Fibroblast of gingiva (primary cell): ENCODE measurements around the gene RARA.
A peak's percentile ranks its signal among the peaks of the same experiment; 100 is the strongest.
"Not testable (repeated sequence)": the region's sequence is repeated elsewhere in the genome, so short reads cannot be mapped to it uniquely, and the experiment has no call there.

ENCODE experiments used
- DNase-seq: peaks from one replicate; pipeline ENCODE4 v3.0.0-alpha.2; 2011; ENCODE audit warnings: low read depth

The RARA gene

DNA sequence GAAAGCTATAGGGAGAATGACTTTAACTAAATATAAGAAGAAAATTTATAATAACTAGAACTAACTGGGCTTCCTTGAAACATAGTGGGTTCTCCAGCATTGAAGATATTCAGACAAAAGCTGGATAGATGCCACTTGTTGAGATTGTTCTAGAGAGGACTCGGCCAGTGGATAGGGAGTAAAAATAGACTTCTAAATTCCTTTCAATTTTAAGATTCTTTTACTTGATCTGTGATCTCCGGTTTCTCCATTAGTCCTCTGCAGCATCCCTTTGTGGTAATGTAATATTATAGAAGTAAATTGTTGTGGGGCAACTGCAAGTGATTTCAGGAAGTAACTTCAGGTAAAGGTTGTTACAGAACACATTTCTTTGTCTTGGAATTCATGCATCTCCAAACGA, 10.3 kb upstream of the RARA start:
- peak; percentile 72 for DNase-seq

DNA sequence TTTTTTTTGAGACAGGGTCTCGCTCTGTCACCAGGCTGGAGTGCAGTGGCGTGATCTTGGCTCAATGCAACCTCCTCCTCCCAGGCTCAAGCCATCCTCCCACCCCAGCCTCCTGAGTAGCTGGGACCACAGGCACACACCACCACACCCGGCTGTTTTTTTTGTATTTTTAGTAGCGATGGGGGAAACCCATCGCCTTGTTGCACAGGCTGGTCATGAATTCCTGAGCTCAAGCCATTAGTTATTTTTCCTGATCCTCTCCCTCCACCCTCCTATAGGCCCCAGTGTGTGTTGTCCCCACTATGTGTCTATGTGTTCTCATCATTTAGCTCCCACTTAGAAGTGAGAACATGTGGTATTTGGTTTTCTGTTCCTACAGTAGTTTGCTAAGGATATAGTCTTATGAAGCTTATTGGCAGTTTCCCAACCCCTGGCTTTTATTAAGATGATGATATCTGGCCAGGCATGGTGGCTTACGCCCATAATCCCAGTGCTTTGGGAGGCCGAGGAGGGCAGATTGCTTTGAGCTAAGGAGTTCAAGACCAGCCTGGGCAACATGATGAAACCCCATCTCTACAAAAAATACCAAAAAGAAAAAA, 9.7 kb upstream of the RARA start:
- DNase-seq, result peak; percentile 80

DNA sequence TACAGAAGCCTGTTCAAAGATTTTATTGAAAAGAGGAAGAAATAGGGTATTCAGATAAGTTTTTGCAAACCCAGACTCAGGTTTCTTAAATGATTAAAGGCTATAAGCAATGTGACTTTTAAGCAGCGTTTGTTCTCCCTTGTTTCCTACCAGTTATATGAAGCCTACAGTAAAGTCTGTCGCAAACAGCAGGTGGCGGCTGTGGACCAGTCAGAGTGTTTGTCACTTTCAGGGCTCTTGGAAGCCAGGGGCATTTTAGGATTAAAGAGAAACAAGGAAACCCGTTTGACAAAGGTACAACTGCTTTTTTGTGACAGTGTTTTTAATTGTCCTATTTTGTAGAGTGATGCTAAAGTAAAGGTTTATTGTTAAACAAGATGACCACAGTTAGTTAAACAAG, 7.7 kb upstream of the RARA start:
- no peak for DNase-seq

DNA sequence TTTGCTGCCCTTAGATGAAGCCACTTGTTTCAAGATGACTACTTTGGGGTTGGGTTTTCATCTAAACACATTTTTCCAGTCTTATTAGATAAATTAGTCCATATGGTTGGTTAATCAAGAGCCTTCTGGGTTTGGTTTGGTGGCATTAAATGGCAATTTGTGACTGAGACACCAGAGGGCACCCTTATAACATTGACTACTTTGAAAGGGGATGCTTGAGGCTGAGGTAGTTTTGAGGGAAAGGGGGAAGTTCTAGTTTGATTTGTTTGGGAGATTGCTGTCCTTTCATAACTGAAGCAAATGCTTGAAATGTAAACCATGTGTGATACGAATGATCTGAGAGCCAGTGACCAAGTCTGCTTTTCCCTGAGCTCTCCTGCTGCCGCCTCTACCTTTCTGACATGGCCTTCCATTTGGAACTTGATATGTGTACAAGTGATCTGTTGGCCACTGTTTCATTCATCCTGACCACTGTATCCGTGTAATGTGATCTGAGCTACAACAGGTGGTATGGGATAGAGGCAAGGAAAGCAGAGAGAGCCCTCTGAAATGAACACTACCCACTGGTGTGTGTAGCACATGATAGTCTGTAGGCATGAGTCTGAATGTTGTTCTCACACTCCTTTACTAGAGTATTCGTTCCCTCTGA, 5.8 kb upstream of the RARA start:
- DNase-seq, result peak; percentile 86

DNA sequence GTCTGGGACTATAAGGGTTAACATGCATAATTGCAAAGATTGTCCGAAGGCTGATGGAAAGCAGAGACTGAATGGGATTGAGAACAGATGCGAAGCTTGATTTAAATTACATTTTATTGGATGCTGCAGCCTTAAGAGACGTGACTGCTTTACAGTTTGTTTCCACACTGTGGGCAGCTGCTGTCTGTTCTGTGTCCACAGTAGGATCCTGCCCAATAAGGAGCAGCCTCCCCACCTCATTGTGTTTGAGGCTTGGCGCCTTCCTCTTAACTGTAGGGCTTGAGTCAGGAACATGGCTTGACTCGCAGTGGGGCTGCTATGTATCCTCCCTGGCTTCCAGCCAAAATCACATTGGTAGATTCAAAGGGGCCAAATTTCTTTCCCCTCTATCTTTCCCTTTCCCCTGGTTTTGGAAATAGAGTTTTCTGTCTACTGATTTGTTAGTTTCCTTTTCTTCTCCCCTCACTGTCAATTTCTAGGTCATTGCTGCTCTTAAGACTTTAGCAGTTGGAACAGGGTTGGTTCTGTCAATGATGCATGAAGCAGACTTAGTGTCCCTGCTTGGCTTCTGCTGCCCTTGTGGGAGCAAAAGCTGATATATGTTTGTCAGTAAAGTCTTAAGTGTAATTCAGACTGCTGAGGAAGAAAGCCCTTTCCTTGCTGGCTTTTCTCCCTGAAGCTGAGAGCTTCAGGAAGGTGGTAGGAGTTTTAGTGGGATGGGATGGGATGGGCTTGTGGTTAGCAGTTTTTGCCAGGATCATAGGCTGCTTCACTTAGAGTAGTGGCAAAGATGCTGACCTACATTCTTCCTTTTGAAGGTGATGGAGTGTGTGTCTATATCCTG, 5.0 kb upstream of the RARA start:
- peak; percentile 74 for DNase-seq

DNA sequence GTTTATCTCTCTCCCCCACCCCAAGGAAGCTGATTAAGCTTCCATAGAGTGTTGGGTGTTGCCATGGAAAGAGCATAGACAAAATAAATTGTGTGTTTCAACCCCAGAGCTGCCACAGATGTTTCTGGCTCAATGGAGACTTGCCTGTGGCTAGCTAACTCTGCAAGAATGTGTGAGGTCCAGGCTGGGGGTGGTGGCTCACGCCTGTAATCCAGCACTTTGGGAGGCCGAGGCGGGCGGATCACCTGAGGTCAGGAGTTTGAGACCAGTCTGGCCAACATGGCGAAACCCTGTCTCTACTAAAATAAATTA, 4.5 kb upstream of the RARA start:
- peak; percentile 78 for DNase-seq

DNA sequence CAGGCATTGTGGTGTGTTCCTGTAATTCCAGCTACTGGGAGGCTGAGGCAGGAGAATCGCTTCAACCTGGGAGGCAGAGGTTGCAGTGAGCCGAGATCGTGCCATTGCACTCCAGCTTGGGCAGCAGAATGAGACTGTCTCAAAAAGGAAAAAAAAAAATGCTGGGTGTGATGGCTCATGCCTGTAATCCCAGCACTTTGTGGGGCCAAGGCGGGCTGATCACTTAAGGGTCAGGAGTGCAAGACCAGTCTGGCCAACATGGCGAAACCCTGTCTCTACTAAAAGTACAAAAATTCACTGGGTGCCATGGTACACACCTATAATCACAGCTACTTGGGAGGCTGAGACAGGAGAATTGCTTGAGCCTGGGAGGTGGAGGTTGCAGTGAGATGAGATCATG, 4.1 kb upstream of the RARA start:
- DNase-seq, result not testable (repeated sequence)

DNA sequence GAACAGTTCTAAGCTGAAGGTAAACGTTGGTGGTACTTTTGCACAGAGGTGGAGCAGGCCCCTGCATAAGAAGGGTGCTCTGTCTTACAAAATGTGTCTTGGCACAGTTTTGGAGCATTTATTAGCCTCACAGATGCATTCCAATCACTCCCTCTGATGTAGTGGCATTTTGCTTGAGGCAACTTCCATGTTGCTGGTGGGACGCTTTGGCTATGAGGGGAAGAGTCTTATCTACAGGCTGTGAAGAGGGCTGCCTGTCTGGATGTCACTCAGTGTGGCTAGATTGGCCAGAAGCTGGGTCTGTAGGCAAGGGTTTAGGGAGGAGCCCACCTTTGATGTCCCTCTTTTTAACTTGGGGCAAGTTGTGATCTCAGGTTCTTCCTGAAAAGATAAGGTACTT, 2.6 kb upstream of the RARA start:
- no peak for DNase-seq

DNA sequence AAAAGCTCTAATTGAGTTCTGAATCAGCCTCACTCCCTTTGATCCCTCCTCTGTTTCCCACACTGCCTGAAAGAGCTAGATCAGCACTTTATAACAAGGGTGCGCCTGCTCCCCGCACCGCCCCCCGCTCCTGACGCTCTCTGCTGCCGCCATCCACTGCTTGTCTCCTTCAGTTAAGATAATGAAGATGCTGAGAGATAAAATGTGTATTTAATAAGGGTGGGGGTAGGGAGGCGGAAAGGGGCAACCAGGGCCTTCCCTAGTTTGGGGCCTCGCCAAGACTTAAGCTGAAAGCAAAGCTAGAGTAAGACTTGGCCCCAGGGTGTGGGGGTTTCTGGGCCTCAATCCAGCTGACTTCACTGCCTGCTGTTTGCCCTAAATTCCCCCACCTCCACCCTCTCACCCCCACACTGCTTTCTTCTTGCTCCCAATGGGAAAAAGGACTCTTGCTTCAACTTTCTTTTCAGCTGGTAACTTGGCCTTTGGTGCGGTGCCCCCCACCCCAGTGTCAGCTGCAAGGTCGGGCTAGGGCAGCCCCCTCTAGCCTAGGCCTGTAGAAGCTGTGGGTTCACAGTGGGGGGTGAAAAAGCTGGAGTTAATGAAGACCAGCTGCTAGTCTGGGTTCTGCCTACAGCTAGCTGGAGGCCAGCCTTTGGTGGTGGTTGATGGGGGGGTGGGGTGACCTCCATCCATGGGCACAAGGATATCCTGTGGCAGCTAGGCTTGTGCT, 1.8 kb upstream of the RARA start:
- DNase-seq, result peak; percentile 86

DNA sequence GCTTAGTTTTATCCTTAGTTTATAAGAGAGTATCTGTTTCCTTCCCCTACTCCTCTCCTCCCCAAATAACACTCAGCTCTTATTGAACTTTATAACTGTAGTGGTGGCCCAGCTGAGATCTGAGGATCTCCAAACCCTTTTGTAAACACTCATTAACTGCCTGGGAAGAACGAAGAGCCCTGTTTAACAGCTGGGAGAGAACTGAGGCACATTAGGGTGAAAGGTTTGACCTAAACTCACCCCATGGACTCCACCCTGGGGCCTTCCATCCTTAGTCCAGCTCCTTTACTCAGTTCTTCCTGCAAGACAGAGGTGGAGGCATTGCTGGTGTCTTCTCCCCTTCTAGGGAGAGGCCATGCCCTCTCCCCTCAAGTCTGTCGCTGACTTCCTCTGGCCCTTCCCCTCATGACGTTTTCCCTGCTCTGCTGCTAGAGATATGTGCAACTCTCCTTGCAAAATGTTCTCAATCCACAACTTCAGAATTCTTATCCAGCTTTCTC, 1.2 kb upstream of the RARA start:
- DNase-seq, result peak; percentile 54

DNA sequence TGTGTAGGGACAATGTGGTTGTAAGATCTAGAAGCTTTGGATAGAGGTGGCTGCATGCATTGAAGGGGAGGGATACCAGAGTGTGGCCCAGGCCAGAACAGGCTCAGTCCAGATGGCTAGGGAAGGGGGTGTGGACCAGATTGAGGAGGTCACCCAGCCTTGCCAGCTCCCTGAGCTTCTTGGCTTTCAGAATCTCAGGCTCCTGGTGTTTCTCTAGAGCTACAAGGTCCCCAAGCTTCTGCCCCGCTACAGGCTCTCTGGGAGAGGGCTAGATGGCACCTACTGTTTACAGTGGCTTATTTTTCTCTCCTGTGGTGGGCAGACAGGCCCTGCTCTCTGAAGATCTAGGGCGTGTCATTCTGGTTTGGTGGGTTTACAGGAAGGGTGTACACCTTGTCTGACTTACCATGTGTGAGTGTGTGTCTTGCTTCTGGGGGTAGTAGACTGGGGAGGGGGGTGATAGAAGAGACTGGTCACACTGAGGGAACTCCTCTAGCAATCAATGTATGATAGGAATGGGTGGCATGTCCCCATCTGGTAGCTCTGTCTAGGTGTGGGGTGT, 1.1 kb downstream of the RARA start:
- DNase-seq, result no peak

DNA sequence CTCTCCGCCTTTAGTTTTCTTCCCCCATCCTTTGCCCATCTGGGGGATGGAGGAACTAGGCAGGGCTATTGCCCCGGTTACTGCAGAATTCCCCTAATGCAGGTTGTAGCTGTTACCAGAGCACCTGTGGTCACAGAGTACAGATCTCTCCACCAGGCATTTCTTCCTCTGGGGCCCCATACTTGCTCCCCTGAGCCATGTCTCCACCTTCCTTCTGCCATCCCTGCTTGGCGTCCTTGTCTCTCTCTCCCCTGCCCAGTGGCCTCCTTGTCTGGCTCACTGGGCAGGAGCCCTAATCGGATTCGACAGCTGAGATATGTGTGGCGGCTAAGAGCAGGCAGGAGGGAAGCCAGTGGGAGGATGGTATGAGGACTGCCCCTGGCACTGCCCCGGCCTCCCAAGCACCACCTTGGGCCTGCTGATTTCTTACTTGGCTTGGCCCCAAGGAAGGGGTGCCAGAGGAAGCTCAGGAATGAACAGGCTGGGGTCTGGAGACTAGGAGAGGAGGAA, 2.0 kb downstream of the RARA start:
- no peak for DNase-seq

DNA sequence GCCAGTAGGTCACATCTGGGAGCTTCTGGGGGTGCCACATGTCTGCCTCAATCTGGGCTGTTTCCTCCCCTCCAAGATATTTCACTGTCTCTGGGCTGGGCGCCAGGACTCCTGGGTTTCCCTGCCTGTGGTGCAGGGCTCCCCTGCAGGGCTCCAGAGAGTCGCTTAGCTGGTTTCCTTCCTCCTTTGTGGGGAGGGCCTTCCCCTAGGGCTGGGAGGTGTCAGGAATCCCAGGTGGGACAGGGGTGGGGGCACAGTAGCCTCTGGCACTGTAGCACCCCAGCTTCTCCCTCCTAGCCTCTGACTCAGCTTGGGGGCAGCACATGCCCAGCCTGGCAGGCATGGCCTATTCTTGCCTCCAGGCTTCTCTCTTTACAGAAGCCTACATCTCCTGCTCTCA, 2.6 kb downstream of the RARA start:
- peak; percentile 58 for DNase-seq

DNA sequence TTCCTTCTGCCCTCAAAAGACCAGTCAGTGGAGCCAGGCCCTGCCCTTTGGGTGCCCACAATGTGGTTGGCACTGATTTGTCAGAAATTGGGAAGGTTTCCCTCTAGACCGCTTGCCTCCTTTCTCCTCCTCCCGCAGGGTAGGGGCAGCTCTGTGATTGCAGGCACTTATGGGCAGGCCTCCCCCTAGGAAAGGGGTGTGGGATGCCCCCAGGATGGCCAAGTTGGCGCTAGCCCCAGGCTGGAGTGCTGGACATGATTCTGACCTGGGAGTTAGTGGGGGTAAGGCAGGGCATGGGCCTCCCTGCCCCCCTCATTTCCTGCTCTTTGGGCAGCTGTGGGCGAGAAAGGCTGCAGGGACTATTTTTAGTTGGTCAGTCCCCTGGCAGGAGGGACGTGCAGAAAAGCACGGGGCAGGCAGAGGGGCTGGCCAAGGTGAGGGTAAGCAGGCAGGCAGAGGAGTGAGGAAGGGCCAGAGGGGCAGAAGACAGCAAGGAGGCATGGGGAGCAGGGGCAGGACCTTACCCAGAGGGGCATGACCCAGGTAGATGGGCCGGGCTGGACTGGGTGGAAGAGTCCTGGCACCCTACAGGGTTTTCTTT, 3.3 kb downstream of the RARA start:
- DNase-seq, result peak; percentile 66

DNA sequence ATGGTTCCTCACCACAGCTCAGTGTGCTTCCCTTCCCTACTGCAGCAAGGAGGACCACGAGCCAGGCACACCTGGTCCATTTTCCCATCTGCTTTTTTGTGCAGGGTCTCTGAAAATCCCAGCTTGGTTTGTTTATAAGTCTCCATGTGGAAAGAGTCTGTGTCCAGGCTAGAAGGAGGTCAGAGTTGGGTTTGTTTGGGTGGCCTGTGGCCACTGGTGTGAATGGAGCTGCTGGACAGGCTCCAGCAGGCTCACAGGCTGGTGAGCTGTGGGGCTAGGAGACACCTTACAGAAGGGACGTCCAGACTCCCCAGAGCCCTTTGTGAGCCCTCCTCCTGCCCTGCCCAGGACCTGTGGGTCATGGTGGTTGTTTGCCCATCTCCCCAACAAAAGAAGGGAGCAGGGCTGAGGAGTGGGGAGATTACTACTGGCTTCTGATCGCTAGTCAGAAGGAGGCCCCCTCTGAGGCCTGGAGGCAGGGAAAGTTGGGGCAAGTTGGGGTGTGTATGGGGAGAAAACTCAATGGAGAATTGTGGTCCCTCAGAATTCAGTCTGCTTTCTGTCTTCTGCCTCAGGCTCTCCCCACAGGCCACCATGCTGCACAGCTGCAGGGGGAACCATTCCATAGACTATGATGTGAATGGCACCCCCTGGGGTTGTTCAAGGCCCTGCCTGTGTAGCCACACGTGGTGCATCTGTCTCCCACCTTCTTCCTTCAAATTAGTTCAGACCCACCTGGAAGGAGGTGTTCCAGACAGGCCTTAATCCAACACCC, 4.1 kb downstream of the RARA start:
- no peak for DNase-seq

DNA sequence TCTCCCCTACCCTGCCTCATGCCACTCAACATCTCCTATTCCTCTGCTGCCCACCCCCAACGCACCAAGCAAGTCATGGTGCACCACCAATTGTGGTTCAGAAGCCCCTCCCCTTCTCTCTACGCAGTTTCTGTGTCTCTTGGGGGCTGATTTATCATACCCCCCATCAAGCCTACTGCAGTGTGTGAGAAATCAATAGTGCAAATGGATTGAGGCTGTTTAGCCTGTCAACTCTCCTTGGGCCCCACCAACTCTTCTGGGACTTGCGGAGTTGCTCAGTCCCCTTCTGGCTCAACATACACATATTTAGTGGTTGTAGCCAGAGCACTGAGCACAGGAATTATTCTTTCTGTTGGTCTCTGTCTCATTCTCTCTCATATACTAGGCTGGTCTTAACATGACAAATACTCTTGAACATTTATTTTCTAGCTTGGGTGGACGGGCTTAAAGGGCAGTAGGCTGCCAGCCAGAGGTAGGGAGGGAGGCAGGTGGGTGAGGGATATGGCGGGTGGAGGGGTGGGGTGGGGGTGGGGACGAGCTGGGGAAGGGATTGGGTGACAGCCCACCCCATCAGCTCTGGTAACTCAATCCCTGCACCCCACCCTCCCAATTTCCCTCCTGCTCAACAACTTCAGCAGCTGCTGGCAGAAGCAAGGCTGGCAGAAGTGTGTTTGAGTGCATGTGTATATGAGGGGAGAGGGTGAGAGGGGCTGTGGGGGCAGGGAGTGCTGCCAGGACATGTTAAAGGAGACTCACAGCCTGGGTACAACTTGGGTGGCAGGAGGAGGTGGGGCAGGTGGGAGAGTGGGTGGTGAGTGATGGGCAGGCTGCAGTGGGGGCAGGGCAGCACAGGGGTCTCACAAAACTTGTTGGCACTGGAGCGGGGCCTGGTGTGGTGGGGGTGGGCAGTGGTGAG, 4.9 kb downstream of the RARA start:
- DNase-seq, result no peak

DNA sequence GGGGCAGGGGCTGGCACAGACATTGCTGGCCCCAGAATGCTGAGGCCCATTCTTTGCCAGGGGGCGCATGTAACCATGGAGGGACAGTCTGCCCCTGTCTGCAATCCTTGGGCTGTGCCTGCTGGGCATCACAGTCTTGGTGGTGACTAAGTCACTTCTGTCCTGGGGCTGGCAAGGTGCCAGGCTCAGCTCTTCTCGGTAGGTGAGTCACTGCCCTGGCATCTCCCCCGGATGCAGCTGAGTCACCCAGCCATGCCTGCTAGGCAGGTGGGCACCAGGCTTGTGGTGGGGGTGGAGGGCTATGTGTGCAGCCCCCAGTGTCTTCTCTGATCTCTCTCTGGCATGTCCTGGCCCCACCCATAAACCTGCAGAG, 5.6 kb downstream of the RARA start:
- DNase-seq, result peak; percentile 84

DNA sequence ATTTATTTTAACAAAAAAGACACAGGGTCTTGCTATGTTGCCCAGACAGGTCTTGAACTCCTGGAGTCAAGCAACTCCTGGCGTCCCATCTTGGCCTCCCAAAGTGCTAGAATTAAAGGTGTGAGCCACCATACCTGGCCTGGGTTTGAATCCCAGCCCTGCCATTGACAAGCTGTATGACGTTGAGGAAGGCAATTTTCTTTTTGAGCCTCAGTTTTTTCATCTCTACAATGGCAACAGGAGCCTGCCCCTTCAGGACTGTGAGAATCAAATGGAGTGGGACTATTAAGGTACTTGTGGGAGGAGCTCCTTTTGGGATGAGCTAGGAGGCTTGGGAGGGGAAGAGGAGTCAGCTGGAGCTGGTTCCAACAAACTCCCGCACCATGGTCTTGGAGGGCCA, 6.2 kb downstream of the RARA start:
- DNase-seq, result no peak

DNA sequence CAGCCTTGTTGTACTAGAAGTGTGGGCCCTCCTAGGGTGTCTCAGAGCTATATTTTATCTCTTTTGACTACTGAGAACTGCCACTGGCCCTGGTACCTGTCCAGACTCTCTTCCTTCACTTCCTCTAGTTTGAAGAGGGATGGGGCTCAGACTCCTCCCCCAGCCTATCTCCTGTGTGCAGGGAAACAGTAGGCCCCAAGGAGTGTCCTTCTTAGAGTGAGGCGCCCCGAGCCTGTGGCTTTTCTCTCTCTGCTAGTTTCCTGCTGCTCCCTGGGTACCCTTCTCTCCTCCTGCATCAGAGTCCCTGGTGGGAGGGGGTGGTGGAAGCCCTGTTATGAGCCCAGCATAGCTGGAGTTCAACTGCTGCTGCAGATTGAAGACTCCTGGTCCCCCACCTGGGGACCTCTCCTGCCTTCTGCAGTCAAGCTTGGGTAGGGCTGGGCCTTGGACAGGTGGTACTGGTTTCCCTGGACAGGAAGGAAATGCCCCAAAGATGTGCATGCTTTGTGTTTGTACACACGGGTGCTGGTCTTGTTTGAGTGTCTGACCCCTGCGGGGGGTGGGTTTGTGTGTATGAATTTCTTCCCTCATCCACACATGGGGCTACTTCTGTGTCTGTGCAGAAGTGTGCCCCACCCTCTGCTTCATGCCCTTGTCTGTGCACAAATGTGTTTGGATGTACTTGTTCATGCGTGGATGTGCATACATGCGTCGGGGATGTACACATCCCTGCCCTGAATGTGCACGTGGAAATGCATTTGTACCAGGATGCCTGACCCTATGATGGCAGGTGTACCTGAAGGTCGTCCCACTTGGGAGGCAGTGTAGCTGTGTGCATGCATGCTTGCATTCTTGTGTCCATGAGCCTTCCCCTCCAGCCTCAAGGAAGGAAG, 6.9 kb downstream of the RARA start:
- DNase-seq, result no peak
